Measurements from ENCODE around the gene MAP3K5.
"Not testable (repeated sequence)": the region's sequence is repeated elsewhere in the genome, so short reads cannot be mapped to it uniquely, and the experiment has no call there.

MAP3K5 gene

DNA sequence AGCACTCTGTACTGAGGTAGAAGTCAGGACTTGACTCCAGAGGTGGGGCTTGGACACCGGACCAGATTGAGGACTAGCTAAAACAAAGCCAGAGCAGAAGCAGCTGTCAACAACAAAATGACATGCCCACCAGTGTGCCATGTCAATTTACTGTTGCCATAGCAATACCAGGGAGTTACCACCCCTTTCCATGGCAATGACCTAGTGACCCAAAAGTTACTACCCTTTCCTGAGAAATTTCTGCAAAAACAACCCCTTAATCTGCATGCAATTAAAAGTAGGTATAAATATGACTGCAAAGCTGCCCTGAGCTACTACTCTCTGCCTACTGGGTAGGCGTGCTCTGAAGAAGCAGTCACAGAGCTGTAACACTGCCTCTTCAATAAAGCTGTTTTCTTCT lies 21.0 kb downstream of the MAP3K5 start:
- DNase-seq = no peak

DNA sequence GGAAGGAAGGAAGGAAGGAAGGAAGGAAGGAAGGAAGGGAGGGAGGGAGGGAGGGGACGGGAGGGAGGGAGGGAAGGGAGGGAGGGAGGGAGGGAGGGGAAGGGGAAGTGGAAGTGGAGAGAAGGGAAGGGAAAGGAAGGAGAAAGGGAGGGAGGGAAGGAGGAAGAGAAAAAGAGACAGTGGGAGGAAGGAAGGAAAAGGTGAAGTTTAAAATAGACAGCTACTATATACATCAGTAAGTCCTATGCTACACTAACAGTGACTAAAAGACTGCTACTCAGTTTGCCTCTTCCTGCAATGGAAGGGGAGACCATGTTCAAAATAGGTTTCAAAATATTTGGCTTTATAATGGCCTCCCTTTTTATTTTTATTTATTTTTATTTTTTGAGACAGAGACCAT lies 22.5 kb downstream of the MAP3K5 start:
- DNase-seq = no peak

DNA sequence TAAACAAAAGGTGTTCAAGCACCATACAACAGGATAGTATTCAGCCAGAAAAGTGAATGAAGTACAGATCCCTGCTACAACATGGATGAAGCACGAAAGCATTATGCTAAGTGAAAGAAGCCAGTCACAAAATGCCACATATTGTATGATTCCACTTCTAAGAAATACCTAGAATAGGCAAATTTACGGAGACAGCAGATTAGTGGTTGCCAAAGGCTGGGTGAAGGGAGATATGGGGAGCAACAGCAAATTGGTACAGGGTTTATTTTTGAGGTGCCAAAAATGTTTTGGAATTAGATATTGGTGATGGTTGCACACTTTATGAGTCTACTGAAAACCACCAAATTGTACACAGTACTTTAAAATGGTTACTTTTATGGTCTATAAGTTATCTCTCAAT lies 23.2 kb downstream of the MAP3K5 start:
- DNase-seq = no peak

DNA sequence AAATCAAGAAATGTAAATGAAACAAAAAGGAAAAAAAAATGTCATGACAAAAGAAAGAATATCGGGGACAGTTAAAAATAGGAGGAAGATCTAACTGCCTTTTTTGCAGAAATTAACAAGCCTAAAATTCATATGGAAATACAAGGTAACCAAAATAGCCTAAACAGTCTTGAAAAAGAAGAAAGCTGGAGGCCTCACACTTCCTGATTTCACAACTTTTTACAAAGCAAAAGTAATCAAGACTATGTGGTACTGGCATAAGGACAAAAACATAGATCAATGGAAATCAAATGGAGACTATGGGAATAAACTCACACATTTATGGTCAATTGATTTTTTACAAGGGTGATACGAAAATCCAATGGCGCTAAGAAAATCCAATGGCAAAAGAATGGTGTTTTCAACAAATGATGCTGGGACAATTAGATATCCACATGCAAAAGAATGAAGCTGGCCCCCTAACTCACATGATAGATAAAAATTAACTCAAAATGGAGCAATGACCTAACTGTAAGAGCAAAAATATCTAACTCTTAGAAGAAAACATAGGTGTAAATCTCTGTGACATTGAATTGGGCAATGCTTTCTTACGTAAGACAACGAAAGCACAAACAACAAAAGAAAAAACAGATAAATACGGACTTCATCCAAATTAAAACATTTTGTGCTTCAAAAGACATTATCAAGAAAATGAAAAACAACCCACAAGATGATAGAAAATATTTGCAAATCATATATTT lies 24.5 kb downstream of the MAP3K5 start:
- no peak for DNase-seq

DNA sequence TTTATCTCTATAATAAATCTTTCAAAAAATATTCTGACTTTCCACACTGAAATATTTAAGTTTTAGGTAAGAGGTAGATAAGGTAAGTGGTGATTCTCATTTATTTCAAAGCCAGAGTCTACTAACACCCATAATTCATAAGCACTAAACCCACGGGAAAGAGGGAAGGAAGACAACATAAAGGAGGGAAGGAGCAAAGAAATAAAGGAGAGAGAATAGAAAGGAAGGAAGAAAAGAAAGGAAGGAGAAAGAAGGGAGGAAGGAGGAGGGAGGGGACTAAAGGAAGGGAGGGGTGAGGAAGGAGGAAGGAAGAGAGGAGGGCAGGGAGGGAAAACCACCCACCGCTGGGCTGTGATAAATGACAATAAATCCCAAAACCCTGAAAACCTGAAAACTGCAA lies 25.2 kb downstream of the MAP3K5 start:
- no peak for DNase-seq

DNA sequence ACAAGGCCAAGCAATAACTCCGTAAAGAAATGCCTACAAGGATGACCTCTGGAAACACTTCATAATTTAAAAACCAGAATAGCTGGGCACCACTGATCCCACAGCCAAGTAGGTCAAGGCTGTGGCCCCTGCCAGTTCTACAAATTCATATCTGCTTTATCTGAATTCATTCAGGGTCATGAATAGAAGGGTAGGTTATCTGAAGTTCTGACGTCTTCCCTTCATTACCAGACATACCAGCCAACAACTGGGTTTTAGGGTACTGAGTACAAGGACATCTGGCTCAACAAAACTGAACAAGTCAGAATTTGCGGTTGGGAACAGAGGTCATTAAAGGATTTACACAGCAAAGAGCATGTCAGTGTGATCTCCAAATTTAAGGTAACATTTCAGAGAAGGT lies 26.0 kb downstream of the MAP3K5 start:
- no peak for DNase-seq

DNA sequence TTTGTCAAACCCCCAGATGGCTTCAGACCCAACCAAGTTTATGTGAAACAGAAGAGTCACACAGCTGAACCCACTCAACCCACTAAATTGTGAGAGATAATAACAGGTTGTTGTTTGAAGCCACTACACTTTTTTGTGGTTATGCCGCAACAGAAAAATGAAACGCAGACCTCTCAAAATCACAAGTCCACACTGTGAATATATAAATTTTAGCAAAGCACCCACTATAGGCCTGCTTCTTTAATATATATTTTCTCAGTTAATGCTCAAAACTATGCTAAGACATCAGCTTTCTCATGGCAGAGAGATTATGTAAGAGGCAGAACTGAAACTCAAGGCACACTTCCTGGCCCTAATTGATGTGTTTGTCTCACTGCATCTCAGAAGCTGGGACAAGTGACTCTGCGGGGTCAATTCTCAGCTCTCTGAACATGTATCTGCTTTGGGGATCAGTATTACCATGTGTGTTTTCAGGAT lies 27.7 kb downstream of the MAP3K5 start:
- DNase-seq = no peak

DNA sequence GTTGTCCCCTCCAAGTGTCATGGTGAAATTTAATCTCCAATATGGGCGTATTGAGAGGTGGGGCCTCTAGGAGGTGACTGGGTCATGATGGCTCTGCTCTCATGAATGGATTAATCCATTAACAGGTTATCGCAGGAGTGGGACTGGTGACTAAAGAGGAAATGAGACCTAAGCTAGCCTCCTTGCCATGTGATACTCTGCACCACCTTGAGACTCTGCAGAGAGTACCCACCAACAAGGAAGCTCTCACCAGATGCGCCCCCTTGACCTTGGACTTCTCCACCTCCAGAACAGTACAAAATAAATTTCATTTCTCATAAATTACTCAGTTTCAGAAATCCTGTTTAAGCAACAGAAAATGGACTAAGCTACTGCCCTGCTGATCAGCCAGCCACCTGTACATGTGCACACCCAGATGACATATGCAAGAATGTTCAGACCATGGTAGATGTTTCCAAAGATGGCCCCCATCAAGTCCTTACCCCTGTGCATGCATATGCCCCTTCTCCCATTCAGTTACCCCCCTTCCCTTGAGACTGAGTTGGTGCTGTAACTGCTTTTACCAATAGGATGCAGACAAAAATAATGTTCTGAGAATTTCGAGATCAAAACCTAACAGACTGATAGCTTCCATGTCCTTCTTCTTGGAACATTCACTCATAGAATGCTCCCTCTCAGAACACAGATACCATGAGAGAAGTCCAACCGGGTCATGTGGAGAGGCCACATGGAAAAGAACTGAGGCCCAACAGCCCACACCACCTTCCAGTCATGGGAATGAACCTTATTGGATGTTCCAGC lies 28.4 kb downstream of the MAP3K5 start:
- DNase-seq = peak; percentile 24

DNA sequence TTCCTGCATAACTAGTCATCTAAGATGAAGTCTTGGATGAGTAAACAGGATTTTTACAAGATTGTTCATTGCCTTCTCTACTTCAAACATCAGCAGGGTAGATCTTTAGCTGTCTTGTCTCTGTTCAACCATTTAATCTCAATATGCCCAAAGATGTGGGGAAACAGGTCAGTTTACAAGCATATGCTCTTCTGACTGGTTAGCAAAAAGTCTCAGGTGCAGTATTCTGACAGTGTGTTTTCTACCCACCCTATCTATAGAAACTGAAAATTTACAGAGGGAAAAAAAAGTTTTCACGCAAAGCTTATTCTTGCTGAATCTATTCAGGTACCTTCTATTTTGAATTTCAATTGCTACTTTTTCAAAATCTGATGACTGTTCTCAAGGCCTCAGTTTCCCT lies 29.0 kb downstream of the MAP3K5 start:
- DNase-seq = no peak

DNA sequence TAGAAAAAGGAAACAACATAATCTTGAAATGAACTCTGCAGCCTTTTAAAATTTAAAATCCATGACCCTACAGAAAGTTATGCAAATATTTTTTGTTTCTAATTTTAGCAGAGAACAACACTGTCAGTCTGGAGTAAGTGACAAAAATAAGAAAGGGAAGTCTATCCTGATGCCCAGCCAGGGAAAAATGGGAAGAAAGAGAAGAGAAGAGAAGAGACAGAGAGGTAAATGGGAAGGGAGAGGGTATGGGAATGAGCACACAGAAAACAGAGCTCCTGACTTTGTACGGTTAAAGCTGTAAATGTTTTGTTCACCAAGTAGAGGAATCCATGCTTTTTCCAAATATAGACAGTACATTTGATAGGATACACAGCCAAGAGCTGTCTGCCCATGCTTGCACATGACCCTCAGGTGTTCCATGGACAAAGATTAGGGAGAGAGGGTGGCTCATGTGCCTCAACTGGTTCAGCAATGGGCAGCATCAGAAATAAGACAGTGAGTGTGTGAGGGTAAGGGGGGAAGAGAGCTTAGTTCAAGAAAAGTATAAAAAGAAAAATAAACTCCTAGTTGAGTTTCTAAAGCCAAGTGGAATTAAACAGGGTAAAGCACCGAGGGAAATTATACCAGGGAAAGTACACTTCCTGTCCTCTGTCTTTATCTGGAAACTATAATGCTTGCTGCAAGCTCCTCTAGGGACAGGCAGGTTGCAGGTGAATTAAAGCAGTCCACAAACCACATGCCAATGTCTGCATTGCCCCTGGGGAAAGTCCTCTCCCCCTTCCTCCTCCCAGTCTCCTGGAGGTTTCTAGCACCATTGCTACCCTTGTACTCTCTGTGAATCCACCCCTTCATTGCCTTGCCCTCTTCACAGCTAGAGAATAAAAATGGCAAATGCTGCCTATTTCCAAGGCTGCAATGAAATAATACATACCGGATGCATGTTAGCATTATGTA lies 30.0 kb downstream of the MAP3K5 start:
- no peak for DNase-seq

DNA sequence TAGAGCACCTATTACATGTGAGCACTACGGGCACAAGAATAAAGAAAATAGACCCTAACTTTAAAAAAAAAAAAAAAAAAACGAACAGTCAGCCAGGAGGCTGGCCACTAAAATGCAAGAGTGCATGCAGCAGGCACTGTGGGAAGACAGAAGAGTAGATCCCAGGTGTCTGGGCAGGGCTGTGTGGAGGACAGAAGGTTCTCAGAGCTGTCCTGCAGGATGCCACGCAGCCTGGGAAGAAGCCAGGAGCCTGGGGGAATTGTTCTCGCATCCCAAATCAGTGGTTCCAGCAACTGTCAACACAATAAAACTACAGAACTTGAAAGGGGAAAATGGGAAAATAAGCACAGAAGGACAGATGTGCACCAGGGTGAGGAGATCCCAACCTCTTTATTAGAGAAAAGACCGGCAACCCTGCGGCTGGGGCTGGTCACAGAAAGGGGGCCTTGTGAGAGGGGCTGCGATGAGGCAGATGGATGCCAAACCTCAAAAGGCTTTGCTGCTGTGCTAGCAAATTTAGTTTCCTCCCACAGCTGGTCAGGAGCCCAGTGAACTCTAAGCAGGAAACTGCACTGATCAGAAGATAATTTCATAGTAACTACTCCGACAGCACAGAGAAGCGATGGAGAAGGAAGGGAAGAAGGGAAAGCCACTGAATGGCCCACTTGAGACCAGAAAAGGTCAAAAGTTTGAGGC lies 30.9 kb downstream of the MAP3K5 start:
- DNase-seq = no peak

DNA sequence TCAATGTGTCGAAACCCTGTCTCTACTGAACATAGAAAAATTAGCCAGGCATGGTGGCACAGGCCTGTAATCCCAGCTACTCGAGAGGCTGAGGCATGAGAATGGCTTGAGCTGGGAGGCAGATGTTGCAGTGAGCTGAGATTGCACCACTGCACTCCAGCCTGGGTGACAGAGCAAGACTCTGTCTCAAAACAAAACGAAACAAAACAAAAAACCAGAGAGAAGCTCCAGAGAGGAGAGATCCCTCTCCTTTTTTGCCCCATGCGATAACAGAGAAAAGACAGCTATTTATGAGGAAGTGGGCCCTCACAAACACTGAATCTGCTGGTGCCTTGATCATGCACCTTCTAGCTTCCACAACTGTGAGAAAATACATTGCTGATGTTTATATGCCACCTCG lies 31.5 kb downstream of the MAP3K5 start:
- DNase-seq = not testable (repeated sequence)

DNA sequence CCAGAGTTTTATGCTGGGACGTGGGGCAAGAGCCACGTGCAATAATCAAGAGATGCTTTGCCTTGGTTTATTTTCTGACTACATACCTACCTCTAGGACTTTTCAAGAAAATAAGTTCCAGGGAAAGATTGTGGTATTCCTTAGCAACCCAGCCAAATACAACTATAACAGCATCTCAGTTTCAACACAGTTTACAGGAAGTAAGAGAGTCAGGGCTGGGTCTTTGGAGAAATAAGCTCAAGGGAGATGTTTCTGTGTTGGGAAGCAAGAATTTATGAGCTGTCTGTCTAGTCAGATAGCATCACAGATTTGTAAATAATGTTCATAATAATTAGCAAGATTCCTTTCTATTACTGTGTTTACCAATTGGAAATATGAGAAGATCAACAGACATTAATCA lies 35.1 kb downstream of the MAP3K5 start:
- DNase-seq = no peak

DNA sequence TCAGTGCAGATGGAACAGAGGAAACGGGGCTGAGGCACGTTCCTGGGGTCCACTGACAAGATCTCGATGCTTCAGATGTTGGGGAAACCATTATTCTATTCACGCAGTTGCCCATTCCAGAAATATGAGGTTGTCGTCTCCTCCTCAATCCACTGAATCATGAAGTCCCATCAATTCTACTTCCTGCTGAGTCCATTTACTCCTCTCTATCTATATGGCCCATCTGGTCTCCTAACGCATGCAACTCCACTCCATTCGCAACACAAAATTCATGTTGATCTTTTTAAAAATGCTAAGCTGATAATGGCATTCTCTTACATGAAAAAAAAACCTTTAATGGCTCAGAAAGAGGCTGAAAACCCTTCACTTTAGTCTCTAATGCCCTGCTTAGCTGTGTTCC lies 37.5 kb downstream of the MAP3K5 start:
- DNase-seq = no peak

DNA sequence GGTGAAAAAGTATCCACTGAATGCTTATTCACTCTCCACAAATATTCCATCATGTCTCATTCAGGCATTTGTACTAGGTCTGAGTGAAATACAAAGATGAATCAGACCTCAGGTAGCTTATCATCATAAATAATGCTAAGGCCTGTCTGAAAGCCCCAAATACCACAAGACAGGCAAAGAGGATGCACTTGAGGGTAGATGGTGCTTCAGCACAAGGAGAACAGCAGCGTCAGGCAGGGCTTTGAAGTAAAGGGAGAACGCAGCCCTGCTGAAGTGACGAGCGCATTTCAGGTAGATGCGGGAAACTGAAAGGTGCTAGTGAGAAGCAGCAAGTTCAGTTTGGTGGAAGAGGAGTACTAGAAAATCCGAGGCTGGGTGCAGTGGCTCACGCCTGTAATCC lies 38.7 kb downstream of the MAP3K5 start:
- no peak for DNase-seq

DNA sequence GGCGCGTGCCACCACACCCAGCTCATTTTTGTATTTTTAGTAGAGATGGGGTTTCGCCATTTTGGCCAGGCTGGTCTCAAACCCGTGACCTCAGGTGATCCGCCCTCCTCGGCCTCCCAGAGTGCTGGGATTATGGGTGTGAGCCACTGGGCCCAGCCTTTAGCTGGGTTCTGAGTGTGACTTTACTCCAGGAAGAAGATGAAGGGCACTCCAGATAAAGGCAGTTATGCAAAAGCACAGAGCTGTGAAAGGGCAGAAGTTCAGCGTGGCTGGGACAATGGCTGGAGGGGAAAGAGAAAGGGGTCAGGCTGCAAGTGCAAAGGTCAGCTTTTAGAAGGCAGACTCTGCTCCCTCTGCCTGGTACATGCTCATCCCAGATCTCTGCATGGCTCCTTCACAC lies 39.7 kb downstream of the MAP3K5 start:
- DNase-seq = no peak

DNA sequence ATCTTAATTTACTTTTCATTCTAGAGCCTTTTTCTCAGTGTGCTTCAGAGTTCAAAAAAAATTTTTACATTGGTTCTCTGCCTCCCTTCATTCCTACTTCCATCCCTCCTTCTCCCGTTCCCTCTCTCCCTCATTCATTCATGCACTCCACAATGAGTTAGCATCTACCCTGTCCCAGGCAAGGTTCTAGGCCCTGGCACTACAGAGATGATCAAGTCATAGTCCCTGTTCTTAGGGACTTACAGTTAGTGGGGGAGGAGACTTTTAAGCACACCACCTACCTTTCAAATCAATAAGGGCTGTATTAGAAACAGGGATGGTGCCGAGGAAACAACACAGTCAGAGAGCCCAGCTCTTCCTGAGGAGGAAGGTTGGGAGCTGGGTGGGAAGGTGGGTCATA lies 40.3 kb downstream of the MAP3K5 start:
- no peak for DNase-seq

DNA sequence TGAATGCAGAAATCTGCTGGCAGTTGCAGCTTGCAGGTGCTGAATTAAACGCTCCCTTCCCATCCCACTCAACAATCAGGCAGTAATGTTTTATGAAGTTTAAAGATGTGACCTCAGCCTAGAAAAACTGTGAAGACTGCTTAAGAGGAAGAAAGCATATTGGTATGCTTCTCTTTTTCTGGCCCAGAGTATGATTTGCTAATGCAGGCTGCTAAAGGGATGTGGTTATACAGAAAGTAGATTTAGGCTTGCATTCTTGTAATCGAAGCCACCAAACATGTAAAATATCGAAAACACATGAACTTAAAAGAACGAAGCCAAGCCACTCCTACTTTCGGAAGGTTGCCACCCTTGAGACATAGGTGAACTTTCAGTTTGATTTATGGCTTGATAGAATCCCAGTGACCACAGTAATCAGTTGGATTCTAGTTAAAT lies 40.7 kb downstream of the MAP3K5 start:
- DNase-seq = no peak

DNA sequence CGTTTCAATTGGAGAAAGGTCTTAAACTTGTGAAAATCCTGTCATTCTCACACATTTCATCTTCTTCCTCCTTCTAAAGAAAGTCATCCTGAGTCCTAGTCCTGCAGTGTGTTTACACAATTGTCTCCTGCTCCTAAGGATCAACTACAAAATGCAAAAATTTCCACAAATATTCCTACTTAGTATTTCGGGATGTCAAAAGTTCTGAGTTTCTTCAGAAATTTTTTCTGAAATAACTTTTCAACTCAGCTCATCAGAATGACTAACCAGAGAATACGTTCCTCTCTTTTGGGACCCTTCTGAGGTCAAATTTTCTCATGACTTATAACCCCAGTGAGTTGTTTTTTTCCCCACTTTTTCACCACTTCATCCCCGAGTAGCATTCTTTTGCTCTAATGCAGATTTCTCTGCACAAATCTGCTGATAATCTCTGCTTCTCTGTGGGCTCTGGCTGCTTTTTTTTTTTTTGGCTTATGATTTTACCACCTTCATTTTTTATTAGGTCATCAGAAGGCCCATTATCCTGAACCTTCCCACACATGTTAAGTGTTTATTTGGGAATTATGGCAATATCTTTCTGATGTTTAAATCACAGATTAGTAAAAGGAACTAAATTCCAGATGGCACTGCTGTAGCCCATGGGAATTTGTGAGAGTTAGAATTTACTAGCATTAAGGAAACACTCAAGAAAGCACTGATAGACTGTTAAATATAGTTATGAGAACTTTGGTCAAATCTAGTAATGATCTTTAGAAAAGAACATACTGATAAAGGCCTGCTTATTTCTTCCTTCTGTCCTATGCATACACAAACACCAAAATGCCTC lies 41.4 kb downstream of the MAP3K5 start:
- no peak for DNase-seq

DNA sequence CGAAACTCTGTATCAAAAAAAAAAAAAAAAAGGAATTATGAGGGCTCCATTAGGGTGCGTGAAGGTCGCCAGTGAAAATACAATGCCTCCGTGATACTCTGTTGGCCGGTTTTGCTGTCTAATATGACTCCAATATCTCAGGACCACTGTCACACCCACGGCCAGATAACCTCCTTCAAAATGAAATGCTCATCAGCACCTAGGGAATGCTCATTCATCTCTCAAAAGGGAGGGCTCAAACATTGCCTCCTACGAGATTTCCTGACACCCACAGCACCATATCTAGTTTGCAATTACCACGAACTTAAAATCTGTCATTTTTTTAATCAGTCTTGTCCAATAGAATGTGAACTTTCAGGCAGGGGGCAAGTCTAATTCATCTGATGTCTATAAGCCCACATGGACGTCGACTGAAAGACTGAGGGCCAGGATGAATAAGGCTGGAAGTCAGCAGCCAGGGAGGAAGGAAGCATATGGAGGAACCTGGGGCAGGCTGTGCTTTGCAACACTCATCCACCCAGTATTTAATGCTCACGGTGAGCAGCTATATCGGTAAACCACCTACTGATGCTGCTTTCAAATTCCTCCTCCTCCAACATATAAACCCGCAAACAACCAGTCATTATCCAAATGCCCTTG lies 42.8 kb downstream of the MAP3K5 start:
- DNase-seq = no peak

DNA sequence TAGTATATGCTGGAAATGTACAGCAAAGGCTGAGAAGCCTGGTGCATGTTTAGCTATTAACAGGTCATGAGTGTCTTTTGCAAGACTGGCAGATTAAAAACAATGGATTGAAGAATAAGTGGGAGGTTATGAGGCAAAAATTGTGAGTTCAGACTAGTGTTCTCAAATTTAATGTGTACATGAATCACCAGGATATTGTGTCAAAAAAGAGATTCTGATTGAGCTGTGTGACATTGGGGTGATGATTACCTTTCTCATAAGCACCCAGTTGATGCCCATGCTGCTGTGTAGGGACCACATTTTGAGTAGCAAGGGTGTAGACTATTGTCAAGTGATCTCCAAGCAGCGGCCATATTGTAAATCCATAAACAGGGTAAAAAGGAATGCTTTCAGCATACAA lies 44.8 kb downstream of the MAP3K5 start:
- DNase-seq = no peak

All from NCI-H82 (cell line).